Panc1 (cell line): ENCODE data around the gene ADM2. TPM values are rescaled to one million over a fixed set of nuclear protein-coding genes. Genes with fewer than 3 reads are reported as not detected.

ENCODE experiments used
- ATAC-seq: fragments of 200-7000 bp; cut with Tn5 transposase; 2 replicates; pipeline ENCODE4 v1.9.1; 2020; ENCODE audit warnings: mild to moderate bottlenecking, moderate library complexity
- BruUV-seq: library from RNA; stranded (reverse); fragments of 400-500 nt; replicated peaks from 2 replicates; lab custom pipeline; 2021; lab: Mats Ljungman, UMichigan
- CTCF ChIA-PET: fragments of 300-600 bp; sonication (Branson Sonifier 250); formaldehyde crosslinking; loops from one replicate; lab custom pipeline; 2022; ENCODE audit warnings: antibody characterized with exemption; lab: Charles Lee
- POLR2A ChIA-PET: fragments of 300-600 bp; sonication (Branson Sonifier 250); formaldehyde crosslinking; loops from one replicate; lab custom pipeline; 2022; ENCODE audit warnings: antibody characterized with exemption; lab: Charles Lee
- DNase-seq: peaks from one replicate; pipeline ENCODE4 v3.0.0-alpha.2; 2010; ENCODE audit warnings: low read depth, low spot score
- H3K27ac ChIP-seq: 2 replicates; pipeline ENCODE4 v1.5.1; 2011; ENCODE audit warnings: mild to moderate bottlenecking, low read length, inconsistent platforms
- H3K27me3 ChIP-seq: fragments of 200-500 bp; sonication (Bioruptor generic); 2 replicates; pipeline ENCODE4 v1.6.0; 2014; ENCODE audit warnings: low read length, inconsistent platforms; ENCODE audit not compliant: control insufficient read depth, insufficient read depth
- H3K36me3 ChIP-seq: fragments of 200-500 bp; sonication (Bioruptor generic); 2 replicates; pipeline ENCODE4 v1.5.1; 2014; ENCODE audit warnings: inconsistent platforms, mild to moderate bottlenecking, low read length, moderate library complexity; ENCODE audit not compliant: control insufficient read depth, insufficient read depth
- H3K4me1 ChIP-seq: 2 replicates; pipeline ENCODE4 v1.5.1; 2011; ENCODE audit warnings: inconsistent platforms, mild to moderate bottlenecking, low read length, moderate library complexity; ENCODE audit not compliant: control insufficient read depth, insufficient read depth
- H3K4me3 ChIP-seq, 2 experiments: 2 replicates each; pipeline ENCODE4 v1.5.1; 2011 to 2012; ENCODE audit warnings: low read depth in 2 of 2, low read length in 2 of 2, mild to moderate bottlenecking in 2 of 2, inconsistent platforms in 1 of 2, moderate library complexity in 1 of 2
- H3K9me3 ChIP-seq: fragments of 200-500 bp; sonication (Bioruptor generic); 2 replicates; pipeline ENCODE4 v1.5.1; 2014; ENCODE audit warnings: low read depth, mild to moderate bottlenecking, inconsistent platforms, low read length, moderate library complexity; ENCODE audit not compliant: control insufficient read depth, insufficient read depth
- POLR2AphosphoS5 ChIP-seq: IDR thresholded peaks from 2 replicates; pipeline ENCODE4 v1.6.1; 2012; ENCODE audit warnings: mild to moderate bottlenecking, low read depth, low read length, moderate library complexity
- SIN3A ChIP-seq: IDR thresholded peaks from 2 replicates; pipeline ENCODE4 v1.6.1; 2012; ENCODE audit warnings: low read depth, mild to moderate bottlenecking, low read length, moderate library complexity, borderline replicate concordance; ENCODE audit not compliant: insufficient read depth
- TCF7L2 ChIP-seq: IDR thresholded peaks from 2 replicates; pipeline ENCODE4 v1.6.1; 2011; ENCODE audit warnings: mild to moderate bottlenecking, low read depth, low read length, inconsistent platforms
- in situ Hi-C: cut with HindIII; loops from 2 replicates; pipeline ENCODE4 v1.10.0; 2016; ENCODE audit warnings: low sequenced_read_pairs, low pct_unique_long_range_greater_than_20kb
- intact Hi-C: fragments of 100-400 bp; cut with micrococcal nuclease; formaldehyde crosslinking; loops from one replicate; pipeline ENCODE4 v1.10.0; 2022; ENCODE audit not compliant: unreplicated experiment
- total RNA-seq: library from RNA; stranded (reverse); gene quantifications from one replicate; pipeline ENCODE4 v1.2.1, GENCODE V29; 2021; ENCODE audit not compliant: unreplicated experiment
- TF ChIP-seq, protein P1 (sequence below): fragments of 450-650 bp; IDR thresholded peaks from 2 replicates; pipeline ENCODE4 v1.5.1; 2017; ENCODE audit warnings: mild to moderate bottlenecking
- TF ChIP-seq, protein P2 (sequence below), 2 experiments: IDR thresholded peaks; 2 replicates each; pipeline ENCODE4 v1.6.1; 2011 to 2012; ENCODE audit warnings: low read depth in 2 of 2, control low read depth in 1 of 2, low read length in 1 of 2, mild to moderate bottlenecking in 1 of 2, moderate library complexity in 1 of 2; ENCODE audit not compliant: insufficient read depth in 1 of 2

ADM2 gene
- total RNA-seq, 1 experiment from 2014 or later = 3.9 TPM

DNA sequence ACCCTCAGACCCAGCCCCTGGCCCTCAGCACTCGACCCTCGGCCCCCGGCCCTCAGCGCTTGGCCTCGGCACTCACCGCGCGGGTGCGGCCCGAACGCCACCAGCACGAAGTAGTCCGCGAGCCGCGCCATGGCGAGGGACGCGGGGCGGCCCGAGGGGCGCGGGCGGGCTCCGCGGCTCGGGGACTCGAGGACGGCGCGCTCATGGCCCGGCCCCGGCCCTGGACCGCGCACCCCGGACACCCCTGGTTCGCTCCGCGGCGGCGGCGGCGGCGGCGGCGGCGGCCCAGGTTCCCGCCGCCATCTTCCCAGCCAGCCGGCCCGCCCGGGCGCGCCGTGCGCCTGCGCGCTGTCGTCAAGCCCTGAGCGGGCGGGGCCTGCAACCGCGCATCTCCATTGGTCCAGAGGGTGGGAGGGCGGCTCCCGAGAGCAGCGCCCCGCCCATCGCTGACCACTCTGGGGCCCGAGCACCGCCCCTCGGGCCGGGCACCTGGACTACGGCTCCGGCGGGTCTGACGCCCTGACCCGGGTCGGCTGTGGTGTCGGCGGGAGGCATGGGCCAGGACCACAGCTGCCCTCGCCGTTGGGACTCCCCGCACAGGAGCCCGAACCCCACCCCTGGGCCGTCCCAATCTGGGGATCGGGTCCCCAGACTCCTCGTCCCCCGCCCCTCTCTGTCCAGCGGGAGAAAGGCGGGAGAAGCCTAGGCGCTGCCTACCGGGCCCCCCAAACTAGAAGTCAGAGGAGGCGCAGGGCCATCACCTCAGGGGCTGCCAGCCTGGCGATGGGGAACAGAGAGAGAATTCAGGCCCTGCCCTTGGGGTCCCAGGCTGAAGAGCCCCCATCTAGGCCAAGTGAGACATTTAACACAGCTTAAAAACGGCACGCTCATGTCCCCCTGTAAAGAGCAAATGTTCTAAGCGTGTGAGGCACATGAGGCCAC is 6.4 kb upstream of the ADM2 start, which contains the start of gene SBF1:
SBF1 (minus strand) TSS at position 326 of the 942 bp plus-strand sequence; CDS start at position 131, 195 bp downstream.
- TF ChIP-seq, protein P1, sequence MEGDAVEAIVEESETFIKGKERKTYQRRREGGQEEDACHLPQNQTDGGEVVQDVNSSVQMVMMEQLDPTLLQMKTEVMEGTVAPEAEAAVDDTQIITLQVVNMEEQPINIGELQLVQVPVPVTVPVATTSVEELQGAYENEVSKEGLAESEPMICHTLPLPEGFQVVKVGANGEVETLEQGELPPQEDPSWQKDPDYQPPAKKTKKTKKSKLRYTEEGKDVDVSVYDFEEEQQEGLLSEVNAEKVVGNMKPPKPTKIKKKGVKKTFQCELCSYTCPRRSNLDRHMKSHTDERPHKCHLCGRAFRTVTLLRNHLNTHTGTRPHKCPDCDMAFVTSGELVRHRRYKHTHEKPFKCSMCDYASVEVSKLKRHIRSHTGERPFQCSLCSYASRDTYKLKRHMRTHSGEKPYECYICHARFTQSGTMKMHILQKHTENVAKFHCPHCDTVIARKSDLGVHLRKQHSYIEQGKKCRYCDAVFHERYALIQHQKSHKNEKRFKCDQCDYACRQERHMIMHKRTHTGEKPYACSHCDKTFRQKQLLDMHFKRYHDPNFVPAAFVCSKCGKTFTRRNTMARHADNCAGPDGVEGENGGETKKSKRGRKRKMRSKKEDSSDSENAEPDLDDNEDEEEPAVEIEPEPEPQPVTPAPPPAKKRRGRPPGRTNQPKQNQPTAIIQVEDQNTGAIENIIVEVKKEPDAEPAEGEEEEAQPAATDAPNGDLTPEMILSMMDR = no peak
- peak; percentile 54; the same call in 1 of the 2 replicates for TF ChIP-seq POLR2AphosphoS5
- intact Hi-C loops (no loop called here), in situ Hi-C loops (no loop called here)
- BruUV-seq = no TSS peak
- ATAC-seq (peak; percentile 94), DNase-seq (no peak)
- Histone ChIP-seq H3K27me3 (no peaks in the 10 kb centered on the region), H3K4me1 (peaks cover 15% of the 10 kb centered on the region), H3K4me3 (peak within 1 kb of the TSS; percentile 59 to 63), H3K36me3 (no peaks in the 10 kb centered on the region; the same call in 1 of the 2 replicates), H3K9me3 (no peaks in the 10 kb centered on the region), H3K27ac (peak within 1 kb of the TSS; percentile 63)
- ChIA-PET CTCF (no interaction called here), POLR2A (no interaction called here)

DNA sequence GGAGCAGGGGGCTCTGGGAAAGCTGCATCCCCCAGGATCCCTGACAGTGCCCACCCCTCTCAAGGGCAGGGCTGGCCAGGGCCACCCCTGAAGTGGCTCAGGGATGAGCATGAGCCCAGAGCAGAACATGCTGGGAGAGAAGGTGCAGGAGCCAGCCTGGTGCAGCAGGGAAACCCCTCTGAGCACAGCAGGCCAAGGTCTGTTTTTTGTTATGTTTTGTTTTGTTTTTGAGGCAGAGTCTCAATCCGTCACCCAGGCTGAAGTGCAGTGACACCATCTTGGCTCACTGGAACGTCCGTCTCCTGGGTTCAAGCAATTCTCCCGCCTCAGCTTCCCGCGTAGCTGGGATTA is 5.7 kb upstream of the ADM2 start:
- CTCF ChIA-PET = no interaction called here
- POLR2A ChIA-PET = no interaction called here
- DNase-seq = no peak
- peak overlapping the region; percentile 63 for H3K27ac ChIP-seq
- ATAC-seq = no peak
- no peaks in the 10 kb centered on the region; the same call in 1 of the 2 replicates for H3K36me3 ChIP-seq
- BruUV-seq = no TSS peak
- intact Hi-C loops (no loop called here), in situ Hi-C loops (no loop called here)
- peaks cover 9% of the 10 kb centered on the region for H3K4me1 ChIP-seq
- TF ChIP-seq POLR2AphosphoS5 (no peak), TCF7L2 (no peak), SIN3A (no peak)
- TF ChIP-seq, protein P2, sequence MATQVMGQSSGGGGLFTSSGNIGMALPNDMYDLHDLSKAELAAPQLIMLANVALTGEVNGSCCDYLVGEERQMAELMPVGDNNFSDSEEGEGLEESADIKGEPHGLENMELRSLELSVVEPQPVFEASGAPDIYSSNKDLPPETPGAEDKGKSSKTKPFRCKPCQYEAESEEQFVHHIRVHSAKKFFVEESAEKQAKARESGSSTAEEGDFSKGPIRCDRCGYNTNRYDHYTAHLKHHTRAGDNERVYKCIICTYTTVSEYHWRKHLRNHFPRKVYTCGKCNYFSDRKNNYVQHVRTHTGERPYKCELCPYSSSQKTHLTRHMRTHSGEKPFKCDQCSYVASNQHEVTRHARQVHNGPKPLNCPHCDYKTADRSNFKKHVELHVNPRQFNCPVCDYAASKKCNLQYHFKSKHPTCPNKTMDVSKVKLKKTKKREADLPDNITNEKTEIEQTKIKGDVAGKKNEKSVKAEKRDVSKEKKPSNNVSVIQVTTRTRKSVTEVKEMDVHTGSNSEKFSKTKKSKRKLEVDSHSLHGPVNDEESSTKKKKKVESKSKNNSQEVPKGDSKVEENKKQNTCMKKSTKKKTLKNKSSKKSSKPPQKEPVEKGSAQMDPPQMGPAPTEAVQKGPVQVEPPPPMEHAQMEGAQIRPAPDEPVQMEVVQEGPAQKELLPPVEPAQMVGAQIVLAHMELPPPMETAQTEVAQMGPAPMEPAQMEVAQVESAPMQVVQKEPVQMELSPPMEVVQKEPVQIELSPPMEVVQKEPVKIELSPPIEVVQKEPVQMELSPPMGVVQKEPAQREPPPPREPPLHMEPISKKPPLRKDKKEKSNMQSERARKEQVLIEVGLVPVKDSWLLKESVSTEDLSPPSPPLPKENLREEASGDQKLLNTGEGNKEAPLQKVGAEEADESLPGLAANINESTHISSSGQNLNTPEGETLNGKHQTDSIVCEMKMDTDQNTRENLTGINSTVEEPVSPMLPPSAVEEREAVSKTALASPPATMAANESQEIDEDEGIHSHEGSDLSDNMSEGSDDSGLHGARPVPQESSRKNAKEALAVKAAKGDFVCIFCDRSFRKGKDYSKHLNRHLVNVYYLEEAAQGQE (IDR thresholded peaks at IDR 0.05; ENCODE audit: insufficient read depth in 1 of 2, low read depth in 2 of 2, low read length in 1 of 2) = no peak
- TF ChIP-seq, protein P1 = no peak
- peak overlapping the region; percentile 53 to 59 for H3K4me3 ChIP-seq
- H3K9me3 ChIP-seq = no peaks in the 10 kb centered on the region
- H3K27me3 ChIP-seq = no peaks in the 10 kb centered on the region
